ENCODE results near the gene FUT1. TPM values are rescaled to one million over a fixed set of nuclear protein-coding genes. Genes with fewer than 3 reads are reported as not detected.

Gene FUT1
- total and polyA plus RNA-seq, 2 of the 8 experiments (the other 6 are each of a cell fraction or from before 2014, with no cell fraction given), result 7.4 to 12.9 TPM

- H2BK20ac ChIP-seq (ENCODE audit: low read length), result no peak overlapping the region
- H4K5ac ChIP-seq (ENCODE audit: insufficient read length, low read depth, low read length), result no peak overlapping the region
- H3K27me3 ChIP-seq (replicated peaks in 1 of 4; ENCODE audit: control insufficient read depth in 3 of 4, extremely low read depth in 1 of 4, insufficient read depth in 3 of 4, low read length in 3 of 4), result no peaks in the 10 kb centered on the region
- H3K14ac ChIP-seq (ENCODE audit: insufficient read length), result no peak overlapping the region
- no peak overlapping the region for H4K8ac ChIP-seq (ENCODE audit: extremely low read depth, insufficient read depth, low read length)
- no peaks in the 10 kb centered on the region for H3K79me2 ChIP-seq (ENCODE audit: control insufficient read depth in 1 of 2, insufficient read depth in 2 of 2, low read length in 2 of 2)
- ChIA-PET POLR2A (ENCODE audit: partially characterized antibody) (interaction anchor here (2.0 to 4.2 kb wide), 2 partner anchors 8 to 57 kb away, joined by 4 to 26 read pairs; partner anchors contain the start of gene CA11), CTCF (ENCODE audit: partially characterized antibody) (interaction anchor here (9.4 kb wide), 1 partner anchor 9 kb away, joined by 42 read pairs; no protein-coding TSS in a partner anchor)
- H3K36me3 ChIP-seq (ENCODE audit: control insufficient read depth in 2 of 4, insufficient read depth in 4 of 4, low read length in 3 of 4), result peaks cover 0 to 8% (median 3%) of the 10 kb centered on the region in 4 experiments; a peak in 4 of 8 replicates
- 95% methylated on average over 23 of the region's 23 CpGs; no CpG with 5 or more reads in 1 of the 2 experiments for WGBS, 2 experiments (ENCODE audit: extremely low coverage in 1 of 2, insufficient coverage in 1 of 2, insufficient read length in 1 of 2, insufficient replicate concordance in 2 of 2, low coverage in 1 of 2, low lambda C conversion rate in 2 of 2, missing lambda C conversion rate in 1 of 2)
- H3K4me3 ChIP-seq (ENCODE audit: extremely low read depth in 1 of 4, insufficient read depth in 2 of 4, low read depth in 3 of 4, low read length in 4 of 4), result no peak overlapping the region
- H3K4me1 ChIP-seq (replicated peaks in 1 of 4; ENCODE audit: control insufficient read depth in 3 of 4, insufficient read depth in 4 of 4, low read length in 3 of 4), result no peaks in the 10 kb centered on the region; a peak in 1 of 7 replicates
- TF ChIP-seq ATF3 (IDR thresholded peaks at IDR 0.05; ENCODE audit: insufficient read depth, low read depth, low read length) (no peak), HDAC6 (IDR thresholded peaks at IDR 0.05; ENCODE audit: low read depth, low read length) (no peak), RAD21 (IDR thresholded peaks at IDR 0.05 in 1 of 2, conservative IDR thresholded peaks at IDR 0.05 in 1 of 2; ENCODE audit: low read depth in 2 of 2, low read length in 2 of 2) (no peak), CHD2 (IDR thresholded peaks at IDR 0.05; ENCODE audit: low read length) (no peak), RNF2 (IDR thresholded peaks at IDR 0.05; ENCODE audit: borderline replicate concordance, low read depth, low read length, missing control alignments, poor library complexity, severe bottlenecking) (no peak), TCF12 (IDR thresholded peaks at IDR 0.05; ENCODE audit: low read depth, low read length) (no peak)
- TF ChIP-seq, protein P1, sequence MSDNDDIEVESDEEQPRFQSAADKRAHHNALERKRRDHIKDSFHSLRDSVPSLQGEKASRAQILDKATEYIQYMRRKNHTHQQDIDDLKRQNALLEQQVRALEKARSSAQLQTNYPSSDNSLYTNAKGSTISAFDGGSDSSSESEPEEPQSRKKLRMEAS (IDR thresholded peaks at IDR 0.05), result no peak
- DNase-seq (ENCODE audit: low read depth in 1 of 2, low spot score in 2 of 2) (no peak), FAIRE-seq (no peak)
- no peak overlapping the region for H2AFZ ChIP-seq (ENCODE audit: low read length)
- no peak overlapping the region for H3K56ac ChIP-seq (replicated peaks; ENCODE audit: insufficient read length, low read depth, low read length)
- H3K4me2 ChIP-seq (ENCODE audit: insufficient read depth in 1 of 2, low read depth in 2 of 2, low read length in 2 of 2), result no peak overlapping the region
- H4K91ac ChIP-seq (replicated peaks; ENCODE audit: insufficient read length, low read length), result no peak overlapping the region
- no peak overlapping the region for H3K18ac ChIP-seq (ENCODE audit: extremely low read depth, low read length)
- peaks cover 0 to 4% of the 10 kb centered on the region in 2 experiments; a peak in 1 of 4 replicates for H3K9me3 ChIP-seq (ENCODE audit: insufficient read depth in 2 of 2, low read depth in 1 of 2, low read length in 1 of 2)
- H3K4ac ChIP-seq (replicated peaks; ENCODE audit: insufficient read length, low read depth, low read length), result no peak overlapping the region
- no peak overlapping the region for H2BK12ac ChIP-seq (ENCODE audit: low read depth, low read length)
- no peak overlapping the region for H3K9ac ChIP-seq (replicated peaks in 1 of 4; ENCODE audit: extremely low read depth in 1 of 4, low read depth in 3 of 4, low read length in 3 of 4)
- no peaks in the 10 kb centered on the region for H3K79me1 ChIP-seq (ENCODE audit: low read depth, low read length)
- H2BK5ac ChIP-seq (ENCODE audit: low read depth, low read length), result no peak overlapping the region
- H2BK120ac ChIP-seq (replicated peaks; ENCODE audit: low read depth, low read length), result no peak overlapping the region
- H4K20me1 ChIP-seq (replicated peaks in 1 of 2; ENCODE audit: control insufficient read depth in 1 of 2, insufficient read depth in 2 of 2, low read length in 2 of 2), result peaks cover 0 to 2% of the 10 kb centered on the region in 2 experiments
- H3K23ac ChIP-seq (ENCODE audit: insufficient read length), result no peak overlapping the region
- H2BK15ac ChIP-seq (ENCODE audit: low read length), result no peak overlapping the region
- no peak overlapping the region for H3K27ac ChIP-seq (ENCODE audit: low read depth, low read length)
- 0 out of 2 replicates have a peak, but pooled peaks cover 2% of the 10 kb centered on the region for H3K23me2 ChIP-seq (ENCODE audit: low read depth, low read length)
- no peak overlapping the region for H2AK5ac ChIP-seq (ENCODE audit: low read depth, low read length)
Measured at GRCh38 chr19:48703316-48703715, 49.1 kb downstream of the FUT1 start.

All from H1 (cell line).